Ovary (tissue), 9 donors: ENCODE results near the gene CHD3. TPM values are rescaled to one million over a fixed set of nuclear protein-coding genes. Genes with fewer than 3 reads are reported as not detected.

Experiments used
- DNase-seq, 5 donors: peaks; one replicate each; pipeline ENCODE4 v3.0.0-alpha.2; 2019 to 2020
- H3K27ac ChIP-seq, 2 donors: fragments of 200-600 bp; one replicate each; pipeline versions ENCODE4 v1.5.1 to v1.8.0; 2019 to 2022
- H3K27me3 ChIP-seq: fragments of 200-600 bp; one replicate; pipeline ENCODE4 v1.8.0; 2022
- H3K36me3 ChIP-seq: fragments of 200-600 bp; sonication (generic); one replicate; pipeline ENCODE4 v1.5.1; 2019
- H3K4me1 ChIP-seq: one replicate; pipeline ENCODE4 v1.8.1; 2013; ENCODE audit warnings: mild to moderate bottlenecking, moderate library complexity; ENCODE audit not compliant: insufficient read depth
- H3K4me3 ChIP-seq: fragments of 200-600 bp; sonication (generic); one replicate; pipeline ENCODE4 v1.5.1; 2017
- H3K9me3 ChIP-seq, 2 donors: fragments of 200-600 bp in 1 of 2; sonication (generic) in 1 of 2; one replicate each; pipeline versions ENCODE4 v1.5.1 to v1.8.1; 2013 to 2019; ENCODE audit warnings: mild to moderate bottlenecking in 1 of 2, moderate library complexity in 1 of 2
- CTCF ChIP-seq, 3 donors: fragments of 450-650 bp in 2 of 3; fragments of 200-600 bp in 1 of 3; IDR thresholded peaks; one replicate each; pipeline versions ENCODE4 v1.5.1 to v1.8.0; 2016 to 2022; ENCODE audit warnings: antibody characterized with exemption in 3 of 3, mild to moderate bottlenecking in 1 of 3
- EP300 ChIP-seq: sonication (generic); formaldehyde crosslinking; IDR thresholded peaks from one replicate; pipeline ENCODE4 v1.6.1; 2017; ENCODE audit warnings: antibody characterized with exemption
- POLR2A ChIP-seq: fragments of 450-650 bp; IDR thresholded peaks from one replicate; pipeline ENCODE4 v1.6.1; 2017; ENCODE audit warnings: antibody characterized with exemption, mild to moderate bottlenecking, moderate library complexity
- WGBS, 3 donors: extraction: QIAGEN DNeasy Blood & Tissue Kit in 1 of 3; methylation state at CpG; one replicate each; pipeline versions ENCODE4 v1.1.5 to v1.1.7; 2013 to 2017; 5-methylcytosine and 5-hydroxymethylcytosine counted together
- intact Hi-C, 4 donors: fragments of 100-400 bp; cut with DNase I; formaldehyde crosslinking; loops; one replicate each; pipeline versions ENCODE4 v1.11.0 to v1.15.1; 2022 to 2023
- polyA plus RNA-seq, 2 donors: library from polyadenylated mRNA; stranded (reverse); fragments of 200-250 nt in 1 of 2; fragments of 350-450 nt in 1 of 2; fragmentation: Illumina TruSeq in 1 of 2; extraction: RNeasy Lipid Tissue Mini Kit (QIAGEN cat#74804) in 1 of 2; gene quantifications; one replicate each; pipeline ENCODE4 v1.2.3, GENCODE V29; 2013 to 2014
- total RNA-seq, 7 donors: library from RNA; depleted of rRNA in 2 of 7; stranded (reverse); fragments of >200 nt in 2 of 7; fragmentation: NEBNext Ultra II Directional in 3 of 7; extraction: Animal tissue kit (Norgen Biotek cat#: 25700) in 3 of 7; gene quantifications; one replicate each; pipeline versions ENCODE4 v1.1.0 to v1.2.4, GENCODE V29; 2016 to 2023
- donor health status: DM: no; HTN: no; CAD: no; lungs with moderate emphysema.
- donor health status: DM: no; HTN: no; CAD: no.
- donor health status: Bipolar disorder and iron deficiency.
- donor health status: DM: yes; HTN: yes; CAD: no.
- donor health status: DM: no; HTN: no; CAD: no.
- donor health status: DM: yes; HTN: yes; CAD: no.

CHD3 gene
- total and polyA plus RNA-seq, 9 donors: 65.7 to 145 (median 100) TPM

GRCh38 chr17:7884581-7885366 is 3.8 kb upstream of the CHD3 start:
- Histone ChIP-seq H3K4me3 (peak overlapping the region; percentile 75), H3K4me1 (peaks cover 17% of the 10 kb centered on the region), H3K27me3 (no peaks in the 10 kb centered on the region), H3K9me3 (no peaks in the 10 kb centered on the region), H3K27ac (peak overlapping the region; percentile 95 to 98), H3K36me3 (no peaks in the 10 kb centered on the region)
- peak; percentile 34 to 62 (median 52) for DNase-seq
- WGBS, 3 donors: 0 to 3% (median 1%) methylated on average over 47 to 87 of the region's 100 CpGs
- intact Hi-C loops: no loop called here
- TF ChIP-seq POLR2A (no peak), EP300 (no peak), CTCF (IDR thresholded peaks at IDR 0.05) (no peak)

DNA sequence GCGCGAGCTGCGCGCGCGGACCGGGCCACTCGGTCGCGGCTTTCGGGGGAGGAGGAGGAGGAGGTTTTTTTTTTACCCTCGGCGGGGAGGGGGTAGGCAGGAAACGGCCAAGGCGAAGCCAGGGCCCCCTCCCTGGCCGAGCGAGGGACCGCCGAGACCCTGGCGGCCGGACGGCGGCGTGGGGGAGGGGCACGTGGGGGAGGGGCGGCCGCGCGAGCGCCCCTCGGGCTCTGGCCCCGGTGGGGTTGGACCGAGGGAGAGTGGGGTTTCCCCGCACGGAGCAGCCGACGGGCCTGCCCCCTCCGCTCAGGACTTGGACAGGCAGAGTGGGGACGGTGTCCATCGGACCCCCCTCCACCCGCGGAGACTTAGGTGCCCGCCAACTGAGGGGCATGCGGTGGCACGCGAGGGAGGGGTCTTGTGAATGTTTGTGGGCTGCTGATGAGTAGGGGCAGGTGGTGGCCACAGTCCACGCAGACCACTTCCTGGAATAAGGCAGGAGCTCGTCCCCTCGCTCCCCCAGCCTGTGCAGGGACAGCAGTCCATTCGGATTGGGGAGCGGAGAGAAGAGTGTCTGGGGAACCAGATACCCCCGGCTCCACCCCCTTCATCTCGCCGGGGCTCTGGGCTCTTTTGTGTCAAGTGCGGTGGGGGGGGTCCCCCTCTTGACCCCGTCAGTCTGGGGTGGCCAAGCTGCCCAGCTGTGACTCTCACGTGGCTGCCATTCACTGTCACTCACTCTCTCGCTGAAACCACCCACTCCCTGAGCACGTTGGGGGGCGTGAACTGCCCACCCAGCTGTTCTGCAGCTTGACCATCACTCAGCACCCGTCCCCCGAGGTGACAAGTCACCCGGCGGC is 3.0 kb upstream of the CHD3 start:
- Histone ChIP-seq H3K4me3 (peak overlapping the region; percentile 75), H3K27me3 (no peaks in the 10 kb centered on the region), H3K9me3 (no peaks in the 10 kb centered on the region), H3K36me3 (no peaks in the 10 kb centered on the region), H3K4me1 (peaks cover 18% of the 10 kb centered on the region), H3K27ac (peak overlapping the region; percentile 95 to 98)
- no peak for TF ChIP-seq EP300
- no peak for TF ChIP-seq CTCF (IDR thresholded peaks at IDR 0.05)
- TF ChIP-seq POLR2A: peak; percentile 34
- DNase-seq: peak; percentile 64 to 79 (median 76)
- intact Hi-C loops: no loop called here
- WGBS, 3 donors: 0 to 1% (median 1%) methylated on average over 53 to 64 of the region's 64 CpGs

DNA sequence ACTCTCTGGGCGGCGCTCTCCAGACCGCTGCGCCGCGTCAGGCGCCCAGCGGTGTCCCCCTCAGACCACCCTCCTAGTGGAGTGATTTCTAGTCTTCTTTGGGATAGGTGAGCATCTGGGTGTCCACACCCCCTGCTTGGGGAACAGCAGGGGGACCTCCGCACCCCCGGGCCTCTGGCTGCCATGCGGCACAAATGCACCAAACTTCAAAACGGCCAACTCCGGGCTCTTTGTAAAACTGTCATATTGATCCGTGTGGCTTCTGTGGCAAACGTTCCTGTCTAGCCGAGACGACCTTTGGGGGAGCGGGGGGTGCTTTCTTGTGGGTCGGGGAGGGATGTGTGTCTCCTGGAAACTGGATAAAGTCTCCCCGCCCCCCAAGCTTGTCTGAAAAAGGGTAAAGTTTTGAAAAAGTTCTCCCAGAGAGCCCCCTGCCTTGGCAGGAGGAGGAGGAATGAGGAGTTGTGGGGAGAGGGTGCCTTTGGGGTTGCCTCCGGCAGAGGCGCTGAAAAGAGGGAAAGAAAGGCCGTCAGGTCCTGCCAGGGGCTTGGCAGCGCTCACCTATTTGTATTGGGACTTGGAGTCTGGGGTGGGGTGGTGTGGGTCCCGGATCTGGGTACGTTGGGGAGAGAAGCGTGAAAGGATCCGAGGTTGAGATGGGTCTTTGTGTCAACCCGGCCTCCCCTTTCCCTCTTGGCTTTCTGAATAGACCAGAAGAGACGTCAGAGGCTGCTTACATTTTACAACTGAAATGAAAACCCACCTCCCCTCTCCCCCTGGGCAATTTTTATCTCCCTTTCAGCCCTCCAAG is 2.2 kb upstream of the CHD3 start:
- no peak for TF ChIP-seq POLR2A
- no peak for TF ChIP-seq EP300
- no peak for TF ChIP-seq CTCF (IDR thresholded peaks at IDR 0.05)
- H3K9me3 ChIP-seq: no peaks in the 10 kb centered on the region
- peaks cover 18% of the 10 kb centered on the region for H3K4me1 ChIP-seq
- intact Hi-C loops: no loop called here
- peak overlapping the region; percentile 75 for H3K4me3 ChIP-seq
- 0 to 2% (median 1%) methylated on average over 29 to 30 of the region's 30 CpGs for WGBS, 3 donors
- no peaks in the 10 kb centered on the region for H3K36me3 ChIP-seq
- DNase-seq: peak; percentile 55 to 69 (median 63)
- H3K27me3 ChIP-seq: no peaks in the 10 kb centered on the region
- peak overlapping the region; percentile 95 to 98 for H3K27ac ChIP-seq

DNA sequence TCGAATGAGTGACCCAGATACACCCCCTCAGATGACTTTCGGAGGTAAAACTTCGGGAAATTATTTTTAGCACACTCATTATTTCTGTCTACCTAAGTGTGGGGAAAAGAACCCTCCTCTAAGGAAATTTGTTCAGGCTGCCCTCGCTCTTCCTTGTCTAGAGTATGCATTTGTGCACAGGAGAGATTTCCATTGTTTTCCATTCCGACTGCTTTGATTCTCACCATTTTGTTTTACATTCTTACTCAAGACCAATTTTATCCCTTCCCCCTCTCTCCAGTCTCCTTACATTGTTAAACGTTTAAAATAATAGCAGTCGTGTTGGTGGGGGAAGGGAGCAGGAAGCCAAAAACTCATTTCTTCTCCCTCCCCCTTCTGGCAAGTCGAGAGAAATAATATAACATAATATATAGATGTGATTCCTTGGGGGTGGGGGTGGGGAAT is 1.5 kb upstream of the CHD3 start:
- TF ChIP-seq EP300: no peak
- TF ChIP-seq CTCF (IDR thresholded peaks at IDR 0.05): peak in 1 of 3 donors; percentile 9
- TF ChIP-seq POLR2A: no peak
- peak overlapping the region; percentile 95 to 98 for H3K27ac ChIP-seq
- no peak for DNase-seq
- H3K9me3 ChIP-seq: no peaks in the 10 kb centered on the region
- no peaks in the 10 kb centered on the region for H3K27me3 ChIP-seq
- intact Hi-C loops: no loop called here
- peaks cover 18% of the 10 kb centered on the region for H3K4me1 ChIP-seq
- WGBS, 3 donors: 1% methylated on average over 8 of the region's 8 CpGs
- H3K4me3 ChIP-seq: peak overlapping the region; percentile 75
- H3K36me3 ChIP-seq: no peaks in the 10 kb centered on the region
